Measurements from ENCODE around the gene ADAM29.

GRCh38 chr4:174999407-174999806 is 81.2 kb downstream of the ADAM29 start:
- TF ChIP-seq CTCF (conservative IDR thresholded peaks at IDR 0.05) (no peak), EZH2 (IDR thresholded peaks at IDR 0.05; ENCODE audit: low read depth) (no peak)

All from PC-9 (cell line).